ENCODE measurements around the gene EFNA2.
A peak's percentile ranks its signal among the peaks of the same experiment; 100 is the strongest.
"Not testable (repeated sequence)": the region's sequence is repeated elsewhere in the genome, so short reads cannot be mapped to it uniquely, and the experiment has no call there.

EFNA2 gene

DNA sequence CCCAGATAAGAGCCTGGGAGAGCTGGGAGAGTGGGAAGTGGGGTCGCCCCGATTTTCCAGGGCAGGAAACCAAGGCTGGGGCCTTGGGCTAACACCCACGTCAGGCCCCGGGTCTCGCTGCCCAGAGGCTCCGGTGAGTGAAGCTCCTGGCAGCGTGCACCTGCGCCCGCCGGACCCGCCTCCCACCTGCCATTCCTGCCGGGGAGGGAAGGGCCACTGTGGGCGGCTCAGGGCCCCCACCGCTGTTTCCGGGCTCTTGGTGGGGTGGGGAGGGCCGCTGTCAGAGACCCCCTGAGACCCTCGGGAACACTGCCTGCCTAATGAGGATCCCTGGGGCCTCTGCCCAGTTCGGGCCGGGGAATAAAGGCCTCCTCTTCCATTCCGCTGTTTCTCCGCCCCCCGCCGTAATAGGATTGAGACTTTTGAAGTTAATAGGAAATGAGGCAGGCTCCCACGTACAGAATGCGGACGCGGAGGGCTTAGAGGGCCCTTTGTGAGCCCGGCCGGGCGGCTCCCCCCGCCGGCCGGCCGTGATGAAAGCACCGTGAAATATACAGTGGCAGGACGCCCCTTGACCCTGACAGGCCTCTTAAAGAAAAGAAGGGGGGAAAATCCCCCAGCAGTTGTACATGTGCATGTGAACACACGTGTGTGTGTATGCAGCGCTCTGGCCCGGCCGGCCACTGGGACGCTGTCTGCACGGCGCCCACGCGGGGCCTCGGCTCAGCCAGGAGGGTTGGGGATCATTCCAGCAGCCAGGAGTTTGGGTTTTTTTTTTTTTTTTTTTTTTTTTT is 33.2 kb downstream of the EFNA2 start:
- DNase-seq (ENCODE audit: low spot score): no peak

DNA sequence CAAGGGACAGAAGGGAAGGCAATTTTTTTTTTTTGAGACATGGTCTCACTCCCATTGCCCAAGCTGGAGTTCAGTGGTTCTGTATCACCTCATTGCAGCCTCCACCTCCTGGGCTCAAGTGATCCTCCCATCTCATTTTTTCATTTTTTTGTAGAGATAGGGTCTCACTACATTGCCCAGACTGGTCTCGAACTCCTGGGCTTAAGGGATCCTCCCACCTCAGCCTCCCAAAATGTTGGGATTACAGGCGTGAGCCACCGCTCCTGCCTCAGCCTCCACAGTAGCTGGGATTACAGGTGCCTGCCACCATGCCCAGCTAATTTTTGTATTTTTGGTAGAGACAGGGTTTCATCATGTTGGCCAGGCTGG is 34.6 kb downstream of the EFNA2 start:
- DNase-seq (ENCODE audit: low spot score): not testable (repeated sequence)

DNA sequence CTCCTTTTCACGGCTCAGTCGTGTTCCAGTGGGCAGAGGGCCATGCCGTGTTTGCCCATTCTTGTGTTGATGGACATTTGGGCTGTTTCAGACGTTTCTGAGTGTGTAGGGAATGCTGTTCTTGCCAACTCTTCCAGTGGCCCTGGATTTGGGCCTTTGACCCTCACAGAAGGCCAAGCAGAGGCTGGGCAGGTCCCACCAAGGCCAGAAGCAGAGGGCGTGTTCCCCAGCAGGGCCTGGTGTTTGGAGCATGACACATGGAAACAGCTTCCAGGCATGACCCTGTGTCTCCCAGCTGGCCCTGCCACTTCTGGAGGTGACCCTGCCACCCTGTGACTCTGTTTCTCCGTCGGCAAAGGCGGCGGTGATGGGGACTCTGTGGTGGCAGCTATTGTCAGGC is 35.9 kb downstream of the EFNA2 start:
- no peak for DNase-seq (ENCODE audit: low spot score)

DNA sequence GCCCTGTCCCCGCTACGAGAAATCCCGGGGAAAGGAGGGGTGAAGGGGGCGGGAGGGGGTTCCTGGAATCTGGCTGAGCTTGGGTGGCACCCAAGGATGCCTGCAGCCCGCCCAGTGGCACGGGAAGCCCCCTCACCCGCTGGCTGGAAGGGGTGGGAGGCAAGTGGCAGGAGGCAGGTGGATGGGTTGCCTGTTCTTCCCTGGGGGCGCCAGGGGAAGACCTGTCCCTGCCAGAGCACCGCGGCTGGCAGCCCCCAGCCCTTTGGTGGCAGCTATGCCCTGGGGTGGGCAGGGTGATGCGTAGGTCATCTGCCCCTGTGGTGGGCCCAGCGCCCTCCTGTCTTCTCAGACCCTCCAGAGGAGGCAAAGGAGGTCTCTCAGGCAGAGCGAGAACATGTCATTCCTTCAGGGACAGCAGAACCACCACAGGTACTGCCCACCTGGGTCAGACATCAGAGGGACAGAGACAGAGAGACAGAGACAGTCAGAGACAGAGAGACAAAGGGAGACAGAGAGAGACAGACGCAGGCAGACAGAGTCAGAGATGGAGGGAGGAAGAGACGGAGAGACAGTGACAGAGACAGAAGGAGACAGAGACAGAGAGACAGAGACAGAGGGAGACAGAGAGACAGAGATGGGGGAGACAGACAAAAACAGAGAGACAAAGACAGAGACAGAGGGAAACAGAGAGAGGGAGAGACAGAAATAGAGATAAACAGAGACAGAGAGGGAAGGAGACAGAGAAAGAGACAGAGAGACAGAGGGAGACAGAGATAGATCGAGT is 36.7 kb downstream of the EFNA2 start:
- DNase-seq (ENCODE audit: low spot score): no peak

DNA sequence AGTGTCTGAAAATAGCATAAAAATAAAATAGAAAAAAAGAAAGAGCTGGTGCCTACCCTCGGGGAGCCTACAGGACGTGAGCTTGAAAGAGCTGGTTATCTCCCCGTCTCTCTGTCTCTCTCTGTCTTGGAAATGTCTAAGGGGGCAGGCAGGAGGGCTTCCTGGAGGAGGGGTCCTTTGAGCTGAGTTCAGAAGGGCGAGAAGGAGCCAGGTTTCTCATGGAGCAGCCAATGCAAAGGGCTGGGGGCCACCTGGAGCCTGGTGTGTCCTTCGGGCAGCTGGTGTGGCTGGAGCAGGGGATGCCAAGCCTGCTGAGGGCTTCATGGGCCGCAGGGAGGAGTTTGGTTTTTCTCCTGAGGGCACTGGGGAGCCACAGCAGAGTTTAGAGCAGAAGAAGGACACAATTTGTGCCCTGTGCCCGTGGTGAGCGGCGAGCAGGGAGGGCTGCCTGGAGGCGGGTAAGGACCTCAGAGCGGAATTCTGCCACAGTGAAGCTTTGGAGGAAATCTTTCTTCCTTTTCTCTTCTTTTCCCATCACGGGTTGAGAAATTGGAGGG is 38.7 kb downstream of the EFNA2 start:
- no peak for DNase-seq (ENCODE audit: low spot score)

DNA sequence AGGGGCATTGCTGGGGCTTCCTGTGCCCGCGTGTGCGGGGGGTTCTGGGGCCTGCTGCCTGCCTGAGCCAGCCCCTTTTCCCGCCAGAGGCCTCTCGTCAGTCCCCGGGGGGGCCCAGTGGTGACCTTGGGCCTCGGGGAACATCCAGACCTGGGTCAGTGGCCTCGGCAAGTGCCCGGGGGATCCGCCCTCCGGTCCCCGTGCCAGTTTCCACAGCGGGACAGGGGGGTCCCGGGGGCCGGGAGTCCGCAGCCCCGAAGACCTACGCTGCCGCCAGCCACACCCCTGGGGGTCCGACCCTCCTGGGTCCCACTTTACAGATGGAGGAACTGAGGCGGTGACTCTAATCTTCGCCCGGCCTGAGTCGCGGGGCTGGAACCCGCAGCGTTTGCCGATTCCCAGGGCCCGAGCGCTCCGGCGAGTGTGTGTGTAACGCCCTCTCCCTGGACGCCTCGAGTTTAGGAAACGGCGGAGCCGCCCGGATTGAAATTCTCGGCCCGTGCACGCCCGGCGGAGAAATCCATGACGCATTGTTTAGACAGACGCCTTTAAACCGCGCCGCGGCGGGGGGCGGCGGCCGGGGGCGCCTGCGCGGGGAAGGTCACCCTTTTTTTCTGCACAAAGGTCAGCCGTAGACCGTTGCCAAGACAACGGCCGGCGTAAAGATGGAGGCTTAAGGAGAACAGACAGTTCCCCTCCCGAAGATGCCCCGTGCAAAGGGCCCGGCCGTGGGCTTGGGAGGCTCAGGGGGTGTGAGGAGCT is 39.3 kb downstream of the EFNA2 start:
- peak; percentile 68 for DNase-seq (ENCODE audit: low spot score)

DNA sequence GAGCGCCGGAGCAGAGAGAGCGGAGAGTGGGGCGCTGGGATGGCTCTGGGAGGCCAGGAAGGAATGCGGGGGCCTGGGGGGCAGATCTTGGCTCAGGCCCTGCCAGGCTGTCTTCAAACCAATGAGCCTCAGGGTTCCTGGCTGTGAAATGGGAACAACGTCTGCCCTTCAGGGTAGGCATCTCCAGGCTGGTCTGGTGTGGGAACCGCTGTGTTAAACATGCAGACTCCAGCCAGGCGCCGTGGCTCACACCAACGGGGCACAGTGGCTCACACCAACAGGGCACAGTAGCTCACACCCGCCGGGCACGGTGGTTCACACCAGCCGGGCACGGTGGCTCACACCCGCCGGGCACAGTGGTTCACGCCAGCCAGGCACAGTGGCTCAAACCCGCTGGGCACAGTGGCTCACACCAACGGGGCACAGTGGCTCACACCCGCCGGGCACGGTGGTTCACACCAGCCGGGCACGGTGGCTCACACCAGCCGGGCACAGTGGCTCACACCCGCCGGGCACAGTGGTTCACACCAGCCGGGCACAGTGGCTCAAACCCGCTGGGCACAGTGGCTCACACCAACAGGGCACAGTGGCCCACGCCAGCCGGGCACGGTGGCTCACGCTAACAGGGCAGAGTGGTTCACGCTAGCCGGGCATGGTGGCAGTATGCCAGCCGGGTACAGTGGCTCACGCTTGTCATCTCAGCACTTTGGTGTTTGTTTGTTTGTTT is 40.1 kb downstream of the EFNA2 start:
- no peak for DNase-seq (ENCODE audit: low spot score)

DNA sequence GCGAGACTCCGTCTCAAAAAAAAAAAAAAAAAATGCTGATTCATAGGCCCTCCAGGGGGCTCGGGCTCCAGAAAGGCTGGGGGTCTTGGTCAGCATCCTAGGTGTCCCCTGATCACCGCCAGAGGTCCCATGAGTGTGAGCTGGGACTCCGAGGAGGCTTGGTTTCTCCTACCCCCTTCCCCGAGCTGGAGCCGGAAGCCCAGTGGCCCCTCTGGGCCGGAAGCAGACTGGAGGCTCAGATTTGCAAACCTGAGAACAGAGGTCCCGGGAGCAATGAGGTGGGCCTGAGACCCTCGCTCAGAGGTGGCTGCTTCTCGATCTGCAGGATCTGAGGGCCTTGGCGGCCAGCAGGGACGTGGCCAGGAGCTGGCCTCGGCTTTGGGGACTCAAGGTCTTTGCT is 41.5 kb downstream of the EFNA2 start:
- DNase-seq (ENCODE audit: low spot score): no peak

DNA sequence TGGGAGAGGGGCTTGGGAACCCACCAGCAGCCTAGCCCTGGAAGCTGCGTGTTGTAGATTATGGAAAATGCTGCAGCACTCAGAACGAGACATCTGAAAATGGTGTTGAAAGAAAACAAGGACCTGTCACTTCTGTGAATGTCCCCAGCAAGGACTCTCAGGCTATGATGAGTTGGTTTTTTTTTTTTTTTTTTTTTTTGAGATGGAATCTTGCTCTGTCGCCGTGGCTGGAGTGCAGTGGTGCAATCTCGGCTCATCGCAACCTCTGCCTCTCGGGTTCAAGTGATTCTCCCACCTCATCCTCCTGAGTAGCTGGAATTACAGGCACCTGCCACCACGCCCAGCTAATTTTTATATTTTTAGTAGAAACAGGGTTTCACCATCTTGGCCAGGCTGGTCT is 46.5 kb downstream of the EFNA2 start:
- not testable (repeated sequence) for DNase-seq (ENCODE audit: low spot score)

DNA sequence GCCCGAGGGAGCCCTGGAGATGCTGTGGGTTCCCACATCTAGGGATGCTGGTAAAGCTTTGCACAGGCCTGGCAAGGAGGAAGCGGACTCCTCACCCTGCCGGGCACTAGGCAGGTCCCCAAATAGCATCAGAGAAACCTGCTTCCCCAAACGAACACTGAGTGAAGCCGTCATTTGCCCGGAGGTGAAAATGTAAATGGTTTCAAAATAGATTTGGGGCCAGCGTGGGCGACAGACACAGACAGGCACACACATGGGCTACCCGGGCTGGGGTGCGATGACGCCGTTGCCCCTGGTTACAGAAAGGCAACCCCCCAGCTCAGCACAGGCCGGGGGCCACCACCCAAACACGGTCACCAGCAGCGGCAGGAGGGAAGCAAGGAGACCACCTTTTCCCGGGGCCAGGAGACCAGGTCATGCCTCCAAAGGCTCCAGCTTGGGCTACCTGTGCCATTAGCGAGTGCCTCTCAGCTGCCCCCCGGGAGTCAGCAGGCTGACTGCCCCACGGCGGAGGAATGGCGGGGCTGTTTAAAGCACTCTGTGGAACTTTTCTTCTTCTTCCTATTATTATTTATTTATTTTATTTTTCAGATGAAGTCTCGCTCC is 50.5 kb downstream of the EFNA2 start:
- DNase-seq (ENCODE audit: low spot score): no peak

DNA sequence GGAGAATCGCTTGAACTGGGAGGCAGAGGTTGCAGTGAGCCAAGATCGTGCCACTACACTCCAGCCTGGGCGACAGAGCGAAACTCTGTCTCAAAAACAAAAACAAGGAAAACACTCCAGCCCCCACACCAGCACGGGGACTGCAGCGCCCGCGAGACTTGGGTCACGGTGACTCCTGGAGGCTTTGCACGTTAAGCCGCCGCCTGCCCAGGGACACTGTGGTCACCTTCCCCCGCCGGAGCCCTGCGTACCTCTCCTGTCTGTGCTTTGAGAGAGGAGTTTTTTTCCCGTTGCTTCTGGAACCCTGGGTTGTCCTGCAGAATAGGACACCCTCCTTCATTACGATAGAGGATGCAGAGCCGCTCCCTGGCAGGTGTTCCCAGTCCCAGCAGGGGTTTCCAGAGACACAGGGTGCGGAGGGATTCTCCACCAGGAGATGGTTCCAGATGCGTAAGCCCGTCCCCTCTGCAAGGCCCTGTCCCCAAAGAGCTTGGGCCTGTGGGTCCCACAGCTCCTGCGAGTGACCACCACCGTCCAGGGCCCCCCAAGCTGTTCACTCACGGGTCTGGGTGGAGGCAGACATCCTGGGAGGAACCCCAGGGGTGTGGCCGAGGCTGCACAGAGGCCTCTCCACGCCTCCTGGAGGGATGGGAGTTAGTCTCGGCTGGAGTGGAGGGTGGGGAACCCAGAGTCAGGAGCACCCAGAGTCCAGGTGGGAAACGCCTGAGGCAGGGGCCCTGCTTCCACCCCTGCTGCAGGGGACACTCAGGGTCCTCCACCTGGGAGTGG is 55.2 kb downstream of the EFNA2 start:
- DNase-seq (ENCODE audit: low spot score): no peak

DNA sequence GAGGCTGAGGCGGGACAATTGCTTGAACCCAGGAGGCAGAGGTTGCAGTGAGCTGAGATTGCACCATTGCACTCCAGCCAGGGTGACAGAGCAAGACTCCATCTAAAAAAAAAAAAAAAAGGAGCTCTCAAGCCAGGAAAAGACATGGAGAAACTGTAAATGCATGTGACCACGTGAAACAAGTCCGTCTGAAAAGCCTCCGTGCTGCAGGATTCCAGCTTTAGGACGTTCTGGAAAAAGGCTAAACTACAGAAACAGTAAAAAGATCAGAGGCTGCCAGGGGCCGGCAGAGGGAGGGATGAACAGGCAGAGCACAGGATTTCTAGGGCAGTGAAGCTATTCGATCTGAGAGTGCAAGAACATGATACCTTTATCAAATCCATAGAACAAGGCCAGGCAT is 57.4 kb downstream of the EFNA2 start:
- DNase-seq (ENCODE audit: low spot score): no peak

DNA sequence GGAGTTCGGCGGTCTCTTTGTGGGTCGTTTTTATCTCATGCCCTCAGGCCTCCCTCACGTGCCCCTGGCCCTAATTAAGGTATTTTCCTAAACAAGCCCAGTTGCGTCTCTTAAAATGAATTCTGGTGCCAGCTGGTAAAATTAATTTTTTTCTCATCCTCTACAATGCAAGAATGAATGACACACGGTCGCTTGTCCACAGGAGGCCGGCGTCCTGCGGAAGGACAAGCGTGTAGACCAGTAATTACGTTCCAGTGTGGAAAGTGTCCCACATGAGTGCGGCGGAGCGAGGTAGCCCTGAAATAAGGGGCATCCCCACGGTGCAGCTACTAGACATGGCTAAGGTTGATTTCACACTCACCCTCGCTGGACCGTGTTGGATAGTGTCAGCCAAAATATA is 63.5 kb downstream of the EFNA2 start:
- no peak for DNase-seq (ENCODE audit: low spot score)

DNA sequence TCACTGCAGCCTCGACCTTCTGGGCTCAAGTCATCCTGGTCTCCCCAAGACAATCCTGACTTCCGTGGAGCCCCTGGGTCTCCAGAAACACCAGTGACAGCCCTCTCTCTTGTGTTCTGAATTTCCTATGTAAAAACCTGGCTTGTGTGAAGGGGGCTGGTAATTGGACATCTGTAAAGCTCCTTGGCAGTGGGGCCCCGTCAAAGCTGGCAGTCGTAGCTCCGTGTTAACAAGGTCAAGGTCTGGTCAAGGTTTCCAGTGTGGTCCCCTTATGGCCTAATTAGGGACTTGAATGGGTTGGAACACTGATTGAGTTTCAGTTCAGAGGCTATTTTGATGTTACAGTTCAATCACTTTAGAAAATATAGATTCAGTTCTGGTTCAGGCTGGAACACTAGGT is 65.2 kb downstream of the EFNA2 start:
- DNase-seq (ENCODE audit: low spot score): no peak
